ENCODE results near the gene ADGRA1. TPM values are rescaled to one million over a fixed set of nuclear protein-coding genes. Genes with fewer than 3 reads are reported as not detected.

Gene ADGRA1
- total and polyA plus RNA-seq, 7 donors, result under 0.01 to 0.28 (median 0.08) TPM; not detected in 3

GRCh38 chr10:133113847-133114246 lies 26.1 kb downstream of the ADGRA1 start:
- WGBS, 2 donors, result 84 to 91% methylated on average over 12 of the region's 12 CpGs
- Histone ChIP-seq H3K27ac (no peak overlapping the region), H3K4me3 (no peak overlapping the region), H3K4me1 (no peaks in the 10 kb centered on the region), H3K27me3 (peaks cover 0 to 10% (median 0%) of the 10 kb centered on the region in 3 donors), H3K36me3 (no peaks in the 10 kb centered on the region), H3K9me3 (peaks cover 0 to 3% (median 0%) of the 10 kb centered on the region in 4 donors)
- intact Hi-C loops (cut with DNase I), result no loop called here
- DNase-seq, result no peak
- TF ChIP-seq EP300 (IDR thresholded peaks at IDR 0.05) (no peak), POLR2A (IDR thresholded peaks at IDR 0.05) (no peak), POLR2AphosphoS5 (IDR thresholded peaks at IDR 0.05) (no peak)
- TF ChIP-seq, protein P1, sequence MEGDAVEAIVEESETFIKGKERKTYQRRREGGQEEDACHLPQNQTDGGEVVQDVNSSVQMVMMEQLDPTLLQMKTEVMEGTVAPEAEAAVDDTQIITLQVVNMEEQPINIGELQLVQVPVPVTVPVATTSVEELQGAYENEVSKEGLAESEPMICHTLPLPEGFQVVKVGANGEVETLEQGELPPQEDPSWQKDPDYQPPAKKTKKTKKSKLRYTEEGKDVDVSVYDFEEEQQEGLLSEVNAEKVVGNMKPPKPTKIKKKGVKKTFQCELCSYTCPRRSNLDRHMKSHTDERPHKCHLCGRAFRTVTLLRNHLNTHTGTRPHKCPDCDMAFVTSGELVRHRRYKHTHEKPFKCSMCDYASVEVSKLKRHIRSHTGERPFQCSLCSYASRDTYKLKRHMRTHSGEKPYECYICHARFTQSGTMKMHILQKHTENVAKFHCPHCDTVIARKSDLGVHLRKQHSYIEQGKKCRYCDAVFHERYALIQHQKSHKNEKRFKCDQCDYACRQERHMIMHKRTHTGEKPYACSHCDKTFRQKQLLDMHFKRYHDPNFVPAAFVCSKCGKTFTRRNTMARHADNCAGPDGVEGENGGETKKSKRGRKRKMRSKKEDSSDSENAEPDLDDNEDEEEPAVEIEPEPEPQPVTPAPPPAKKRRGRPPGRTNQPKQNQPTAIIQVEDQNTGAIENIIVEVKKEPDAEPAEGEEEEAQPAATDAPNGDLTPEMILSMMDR (IDR thresholded peaks at IDR 0.05), result no peak

- no peaks in the 10 kb centered on the region for H3K4me1 ChIP-seq
- H3K27me3 ChIP-seq, result peaks cover 0 to 10% (median 0%) of the 10 kb centered on the region in 3 donors
- no peaks in the 10 kb centered on the region for H3K36me3 ChIP-seq
- no peak overlapping the region for H3K27ac ChIP-seq
- no peak for TF ChIP-seq POLR2AphosphoS5 (IDR thresholded peaks at IDR 0.05)
- TF ChIP-seq, protein P1 (IDR thresholded peaks at IDR 0.05), result no peak
- no peak for DNase-seq
- WGBS, 2 donors, result 85 to 94% methylated on average over 18 of the region's 18 CpGs
- peaks cover 0 to 3% (median 0%) of the 10 kb centered on the region in 4 donors for H3K9me3 ChIP-seq
- no peak overlapping the region for H3K4me3 ChIP-seq
- intact Hi-C loops (cut with DNase I), result no loop called here
Observed at GRCh38 chr10:133114251-133114650, 26.5 kb downstream of the ADGRA1 start.

GRCh38 chr10:133114726-133115452 lies 27.2 kb downstream of the ADGRA1 start:
- no peak overlapping the region for H3K4me3 ChIP-seq
- no peak for DNase-seq
- no peaks in the 10 kb centered on the region for H3K4me1 ChIP-seq
- 80 to 88% methylated on average over 33 of the region's 33 CpGs for WGBS, 2 donors
- intact Hi-C loops (cut with DNase I), result no loop called here
- TF ChIP-seq EP300 (IDR thresholded peaks at IDR 0.05) (no peak), POLR2A (IDR thresholded peaks at IDR 0.05) (no peak), POLR2AphosphoS5 (IDR thresholded peaks at IDR 0.05) (no peak)
- TF ChIP-seq, protein P1 (IDR thresholded peaks at IDR 0.05), result no peak
- H3K36me3 ChIP-seq, result no peaks in the 10 kb centered on the region
- no peak overlapping the region for H3K27ac ChIP-seq
- H3K9me3 ChIP-seq, result peaks cover 0 to 2% (median 0%) of the 10 kb centered on the region in 4 donors
- H3K27me3 ChIP-seq, result peaks cover 0 to 10% (median 0%) of the 10 kb centered on the region in 3 donors

- no peak for TF ChIP-seq POLR2AphosphoS5 (IDR thresholded peaks at IDR 0.05)
- TF ChIP-seq, protein P1 (IDR thresholded peaks at IDR 0.05), result no peak
- no peak for TF ChIP-seq EP300 (IDR thresholded peaks at IDR 0.05)
- TF ChIP-seq POLR2A (IDR thresholded peaks at IDR 0.05), result no peak
- Histone ChIP-seq H3K4me1 (no peaks in the 10 kb centered on the region), H3K9me3 (peaks cover 0 to 2% (median 0%) of the 10 kb centered on the region in 4 donors), H3K4me3 (no peak overlapping the region), H3K27me3 (peaks cover 0 to 10% (median 0%) of the 10 kb centered on the region in 3 donors), H3K36me3 (no peaks in the 10 kb centered on the region), H3K27ac (no peak overlapping the region)
- intact Hi-C loops (cut with DNase I), result no loop called here
- DNase-seq, result no peak
- WGBS, 2 donors, result 69 to 84% methylated on average over 13 of the region's 13 CpGs
Observed at GRCh38 chr10:133115453-133115842, 27.7 kb downstream of the ADGRA1 start.

Measured in sigmoid colon (tissue), 7 donors.